Lung (tissue), 12 donors: ENCODE results near the gene TMIGD2. TPM values are rescaled to one million over a fixed set of nuclear protein-coding genes. Genes with fewer than 3 reads are reported as not detected.
A peak's percentile ranks its signal among the peaks of the same experiment; 100 is the strongest.

Source experiments
- ATAC-seq: fragments of 200-7000 bp; cut with Tn5 transposase; one replicate; pipeline ENCODE4 v1.9.1; 2020; ENCODE audit warnings: moderate number of reproducible peaks; ENCODE audit not compliant: insufficient read depth, low FRiP score
- DNase-seq, 3 donors: peaks; one replicate each; pipeline ENCODE4 v3.0.0-alpha.2; 2013 to 2017
- H3K27ac ChIP-seq, 2 donors: one replicate each; pipeline ENCODE4 v1.5.1; 2013; ENCODE audit warnings: mild to moderate bottlenecking in 2 of 2, moderate library complexity in 2 of 2, control low read depth in 1 of 2, inconsistent platforms in 1 of 2, low read depth in 1 of 2, low read length in 1 of 2
- H3K27me3 ChIP-seq, 3 donors: one replicate each; pipeline ENCODE4 v1.5.1; 2013; ENCODE audit warnings: low read length in 2 of 3; ENCODE audit not compliant: control insufficient read depth in 3 of 3, insufficient read depth in 3 of 3
- H3K36me3 ChIP-seq, 4 donors: one replicate each; pipeline ENCODE4 v1.5.1; 2013; ENCODE audit warnings: low read length in 4 of 4, mild to moderate bottlenecking in 1 of 4, moderate library complexity in 1 of 4; ENCODE audit not compliant: control insufficient read depth in 4 of 4, insufficient read depth in 4 of 4
- H3K4me1 ChIP-seq, 5 donors: one replicate each; pipeline ENCODE4 v1.5.1; 2013; ENCODE audit warnings: low read length in 5 of 5, mild to moderate bottlenecking in 2 of 5, moderate library complexity in 1 of 5; ENCODE audit not compliant: control insufficient read depth in 5 of 5, insufficient read depth in 5 of 5
- H3K4me3 ChIP-seq: one replicate; pipeline ENCODE4 v1.5.1; 2013; ENCODE audit warnings: mild to moderate bottlenecking, control low read depth, moderate library complexity
- H3K9ac ChIP-seq, 2 donors: one replicate each; pipeline ENCODE4 v1.5.1; 2013; ENCODE audit warnings: low read length in 2 of 2, control low read depth in 1 of 2; ENCODE audit not compliant: insufficient read depth in 1 of 2
- H3K9me3 ChIP-seq, 4 donors: one replicate each; pipeline ENCODE4 v1.5.1; 2013; ENCODE audit warnings: low read length in 3 of 4, mild to moderate bottlenecking in 1 of 4, moderate library complexity in 1 of 4; ENCODE audit not compliant: control insufficient read depth in 4 of 4, insufficient read depth in 3 of 4
- CTCF ChIP-seq: IDR thresholded peaks from 2 replicates; pipeline ENCODE4 v1.5.1; 2012; ENCODE audit warnings: mild to moderate bottlenecking; ENCODE audit errors: control extremely low read depth, extremely low read depth
- WGBS, 2 donors: extraction: QIAGEN DNeasy Blood & Tissue Kit; methylation state at CpG; one replicate each; pipeline ENCODE4 v1.1.7; 2013; 5-methylcytosine and 5-hydroxymethylcytosine counted together
- polyA plus RNA-seq, 2 donors: library from polyadenylated mRNA; stranded (reverse); fragments of 200-250 nt; gene quantifications; one replicate each; pipeline ENCODE4 v1.2.1, GENCODE V29; 2013
- total RNA-seq, 2 donors: library from RNA; depleted of rRNA in 1 of 2; stranded (reverse); fragments of >200 nt in 1 of 2; gene quantifications; one replicate each; pipeline ENCODE4 v1.2.1, GENCODE V29; 2014 to 2021
- donor health status: control.
- donor health status: control.
- donor health status: Bipolar disorder and iron deficiency.
- donor health status: healthy.
- donor health status: DM: yes; HTN: yes; CAD: no.

Gene TMIGD2
- total and polyA plus RNA-seq, 4 donors, result 0.34 to 1.7 (median 1.1) TPM

DNA sequence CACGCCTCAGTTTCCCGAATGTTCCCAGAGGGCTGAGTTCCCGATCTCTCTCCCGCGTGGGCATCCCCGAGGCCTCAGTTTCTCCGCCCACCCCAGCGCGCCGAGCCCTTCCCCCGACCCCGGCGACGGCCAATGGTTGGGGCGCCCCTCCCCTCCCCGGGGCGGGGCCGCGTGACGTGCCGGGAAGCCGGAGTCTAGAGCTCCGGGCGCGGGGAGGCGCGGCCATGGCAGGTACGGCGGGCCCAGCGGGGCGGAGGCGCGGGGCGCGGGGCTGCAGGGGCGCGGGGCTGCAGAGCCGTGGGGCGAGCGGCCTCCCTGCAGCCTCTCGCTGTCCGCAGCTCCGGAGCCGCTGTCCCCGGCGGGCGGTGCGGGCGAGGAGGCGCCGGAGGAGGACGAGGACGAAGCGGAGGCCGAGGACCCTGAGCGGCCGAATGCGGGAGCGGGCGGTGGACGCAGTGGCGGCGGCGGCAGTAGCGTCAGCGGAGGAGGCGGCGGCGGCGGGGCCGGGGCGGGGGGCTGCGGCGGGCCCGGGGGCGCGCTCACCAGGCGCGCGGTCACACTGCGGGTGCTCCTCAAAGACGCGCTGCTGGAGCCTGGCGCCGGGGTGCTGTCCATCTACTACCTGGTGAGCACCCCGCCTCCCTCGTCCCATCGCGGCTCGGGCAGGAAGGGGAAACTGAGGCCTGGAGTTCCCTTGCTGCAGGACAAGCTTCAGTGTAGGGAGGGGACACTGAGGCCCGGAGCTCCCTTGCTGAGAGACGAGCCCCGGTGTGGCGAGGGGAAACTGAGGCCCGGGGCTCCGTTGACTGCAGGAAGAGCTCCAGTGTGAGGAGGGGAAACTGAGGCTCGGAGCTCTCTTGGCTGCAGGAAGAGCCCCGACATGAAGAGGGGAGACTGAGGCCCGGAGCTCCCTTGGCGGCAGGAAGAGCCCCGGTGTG, 41.5 kb upstream of the TMIGD2 start, which contains the start of gene MPND:
MPND (plus strand) TSS at position 193 of the 938 bp plus-strand sequence; CDS start at position 225, 32 bp downstream.
- no peak for TF ChIP-seq CTCF
- peak; percentile 77 for ATAC-seq
- 4 to 7% methylated on average over 71 to 101 of the region's 101 CpGs for WGBS, 2 donors
- peaks cover 0 to 8% (median 6%) of the 10 kb centered on the region in 4 donors for H3K36me3 ChIP-seq
- peak; percentile 91 to 92 (median 92) for DNase-seq
- peak within 1 kb of the TSS; percentile 90 to 91 for H3K9ac ChIP-seq
- H3K27ac ChIP-seq, result peak within 1 kb of the TSS; percentile 92 to 96
- peak within 1 kb of the TSS; percentile 55 for H3K4me3 ChIP-seq
- H3K27me3 ChIP-seq, result no peaks in the 10 kb centered on the region
- H3K4me1 ChIP-seq, result peaks cover 0 to 12% (median 5%) of the 10 kb centered on the region in 5 donors
- H3K9me3 ChIP-seq, result no peaks in the 10 kb centered on the region

DNA sequence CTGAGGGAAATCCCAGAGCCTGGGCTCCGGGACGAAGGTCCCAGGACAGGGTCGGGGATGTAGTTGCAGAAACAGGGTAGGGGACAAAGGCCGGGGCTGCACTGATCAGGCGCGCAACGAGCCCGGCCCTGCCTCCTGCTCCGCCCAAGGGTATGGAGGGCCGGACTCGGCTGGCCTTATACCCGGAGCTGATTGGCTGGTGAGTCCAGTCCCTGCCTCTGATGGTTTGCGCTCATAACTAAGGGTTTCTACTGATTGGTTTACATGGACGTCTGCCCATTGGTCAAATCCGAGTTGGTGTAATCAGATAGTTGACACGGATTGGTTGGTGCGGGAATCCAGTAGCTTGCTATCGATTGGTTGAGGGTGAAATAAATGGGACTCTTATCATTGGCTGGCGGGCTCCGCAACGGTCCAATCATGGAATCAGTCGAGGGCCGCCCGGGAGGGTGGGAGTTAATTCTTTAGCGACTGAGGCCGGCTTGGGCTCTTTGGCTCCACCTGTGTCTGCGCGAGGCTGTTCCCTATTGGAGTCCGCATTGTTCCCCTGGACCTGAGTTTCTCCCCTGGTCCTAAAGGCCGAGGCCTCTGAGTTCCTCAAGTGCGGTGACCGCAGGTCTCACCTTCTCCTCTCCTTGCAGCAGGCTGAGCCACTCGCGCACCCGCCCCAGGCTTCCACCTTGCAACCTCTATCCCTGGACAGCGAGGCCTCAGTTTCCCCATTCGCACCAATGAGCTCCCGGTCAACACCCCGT, 40.6 kb upstream of the TMIGD2 start:
- Histone ChIP-seq H3K36me3 (peaks cover 0 to 8% (median 6%) of the 10 kb centered on the region in 4 donors), H3K27ac (peak overlapping the region; percentile 92 to 96), H3K27me3 (no peaks in the 10 kb centered on the region), H3K4me3 (peak overlapping the region; percentile 55), H3K9ac (peak overlapping the region; percentile 90 to 91), H3K9me3 (no peaks in the 10 kb centered on the region), H3K4me1 (peaks cover 0 to 17% (median 5%) of the 10 kb centered on the region in 5 donors)
- 0% methylated on average over 39 of the region's 39 CpGs for WGBS, 2 donors
- ATAC-seq (peak; percentile 93), DNase-seq (peak; percentile 99 to 100 (median 100))
- TF ChIP-seq CTCF, result no peak

DNA sequence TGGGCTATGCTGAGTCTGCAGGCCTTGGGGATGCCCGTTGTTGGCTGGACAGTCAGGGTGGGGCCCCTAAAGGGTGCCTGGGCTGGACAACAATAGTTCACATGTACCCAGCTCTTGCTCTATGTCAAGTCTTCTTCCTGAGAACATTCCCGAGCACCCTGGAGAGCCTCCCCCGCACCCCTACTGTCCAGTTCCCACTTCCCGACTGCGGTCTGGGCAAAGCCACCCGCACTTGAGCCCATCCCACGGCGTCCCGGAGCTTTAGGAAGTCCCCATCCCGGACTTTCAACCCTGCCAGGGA, 40.1 kb upstream of the TMIGD2 start:
- peak overlapping the region; percentile 90 to 91 for H3K9ac ChIP-seq
- TF ChIP-seq CTCF, result no peak
- ATAC-seq, result peak; percentile 9
- peaks cover 0 to 19% (median 5%) of the 10 kb centered on the region in 5 donors for H3K4me1 ChIP-seq
- no peaks in the 10 kb centered on the region for H3K9me3 ChIP-seq
- H3K27ac ChIP-seq, result peak overlapping the region; percentile 86 to 96
- no peak for DNase-seq
- peaks cover 0 to 8% (median 5%) of the 10 kb centered on the region in 4 donors for H3K36me3 ChIP-seq
- WGBS, 2 donors, result 4 to 5% methylated on average over 10 of the region's 10 CpGs
- peak overlapping the region; percentile 22 for H3K4me3 ChIP-seq
- H3K27me3 ChIP-seq, result no peaks in the 10 kb centered on the region
